Measurements from ENCODE around the gene MRPS31.
"Not testable (repeated sequence)": the region's sequence is repeated elsewhere in the genome, so short reads cannot be mapped to it uniquely, and the experiment has no call there.

The MRPS31 gene

DNA sequence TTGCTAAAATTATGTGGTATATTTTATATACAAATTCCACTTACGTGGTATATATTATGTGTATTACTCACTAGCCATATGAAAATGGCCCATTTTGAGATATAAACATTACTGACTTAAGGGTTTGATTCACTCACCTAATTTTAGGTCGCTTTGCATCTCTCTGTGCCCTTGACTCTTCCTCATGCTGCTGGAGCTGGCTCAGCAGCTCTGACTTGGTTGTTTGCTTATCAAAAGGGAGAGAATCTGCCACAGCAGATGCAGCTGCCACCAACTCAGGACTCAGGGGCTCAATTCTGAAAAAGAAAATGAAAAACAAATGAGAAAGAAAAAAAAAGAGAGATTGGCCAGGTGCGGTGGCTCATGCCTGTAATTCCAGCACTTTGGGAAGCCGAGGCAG lies 12.2 kb downstream of the MRPS31 start:
- no peak for DNase-seq (ENCODE audit: low read depth in 2 of 2)

DNA sequence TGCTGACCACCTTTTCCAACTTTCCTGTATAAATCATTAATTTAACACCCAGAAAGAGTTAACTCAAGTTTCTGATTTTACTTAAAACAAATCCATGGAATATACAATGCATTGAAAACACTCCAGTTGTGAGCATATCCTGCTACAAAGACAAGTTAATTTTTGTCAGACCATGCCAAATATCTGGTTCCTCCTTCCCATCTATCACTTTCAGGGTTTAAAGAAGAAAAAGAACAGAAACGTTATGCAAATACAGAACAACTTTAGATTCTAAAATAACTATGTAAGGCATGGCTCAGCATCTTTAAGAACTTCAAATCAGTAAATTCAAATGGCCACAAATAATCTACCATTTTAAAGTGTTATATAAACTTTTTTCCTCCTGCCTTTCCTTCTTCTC lies 14.9 kb downstream of the MRPS31 start:
- no peak for DNase-seq (ENCODE audit: low read depth in 2 of 2)

DNA sequence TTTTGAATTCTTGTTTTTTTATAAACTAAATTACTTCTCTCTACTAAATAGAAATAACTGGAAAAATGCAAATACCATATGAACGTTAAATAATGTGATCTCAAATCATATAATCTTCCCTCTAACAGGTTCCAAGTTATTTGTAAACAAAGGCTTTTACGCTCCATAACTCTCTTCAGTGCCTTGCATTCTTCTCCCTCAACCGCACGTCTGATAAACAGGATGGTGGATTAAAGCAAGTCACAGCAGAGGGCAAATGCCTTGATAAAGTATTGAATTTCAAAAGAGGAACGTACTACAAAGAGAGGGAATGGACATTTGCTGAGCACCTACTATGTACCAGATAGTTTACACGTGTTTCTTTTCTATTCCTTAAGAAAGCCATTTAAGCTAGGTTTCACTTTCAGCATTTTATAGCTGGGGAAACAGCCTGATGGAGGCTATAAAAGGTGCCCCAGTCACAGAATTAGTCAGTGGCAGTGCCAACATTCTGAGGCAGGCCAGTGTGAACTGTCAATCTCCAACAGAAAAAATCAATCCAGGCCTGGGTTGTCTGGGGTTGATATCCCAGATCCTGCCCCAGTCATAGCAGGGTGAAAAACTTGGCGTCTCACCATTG lies 15.8 kb downstream of the MRPS31 start:
- DNase-seq (ENCODE audit: low read depth in 2 of 2), result no peak

- DNase-seq (ENCODE audit: low read depth in 2 of 2), result no peak
Measured at GRCh38 chr13:40749327-40749726, 21.7 kb downstream of the MRPS31 start.

- DNase-seq (ENCODE audit: low read depth in 2 of 2), result not testable (repeated sequence)
Measured at GRCh38 chr13:40735232-40735548, 35.8 kb downstream of the MRPS31 start.

GRCh38 chr13:40734536-40735231 lies 36.3 kb downstream of the MRPS31 start:
- DNase-seq (ENCODE audit: low read depth in 2 of 2), result not testable (repeated sequence)

- DNase-seq (ENCODE audit: low read depth in 2 of 2), result no peak
Measured at GRCh38 chr13:40732658-40733057, 38.3 kb downstream of the MRPS31 start.

DNA sequence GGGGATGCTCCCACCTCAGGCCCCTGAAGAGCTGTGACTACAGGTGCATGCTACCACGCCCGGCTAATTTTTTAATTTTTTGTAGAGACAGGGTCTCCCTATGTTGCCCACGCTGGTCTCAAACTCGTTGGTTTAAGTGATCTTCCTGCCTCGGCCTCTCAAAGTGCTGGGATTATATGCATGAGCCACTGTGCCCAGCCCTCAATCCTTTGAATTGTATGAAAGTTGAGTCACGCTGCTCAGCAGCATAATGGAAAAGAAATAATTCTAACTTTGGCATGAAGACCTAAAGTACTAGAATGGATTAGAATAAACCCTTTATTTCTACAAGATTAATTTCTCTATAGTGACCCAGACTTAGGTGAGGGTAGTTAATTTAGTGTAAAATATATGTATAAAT lies 42.4 kb downstream of the MRPS31 start:
- no peak for DNase-seq (ENCODE audit: low read depth in 2 of 2)

DNA sequence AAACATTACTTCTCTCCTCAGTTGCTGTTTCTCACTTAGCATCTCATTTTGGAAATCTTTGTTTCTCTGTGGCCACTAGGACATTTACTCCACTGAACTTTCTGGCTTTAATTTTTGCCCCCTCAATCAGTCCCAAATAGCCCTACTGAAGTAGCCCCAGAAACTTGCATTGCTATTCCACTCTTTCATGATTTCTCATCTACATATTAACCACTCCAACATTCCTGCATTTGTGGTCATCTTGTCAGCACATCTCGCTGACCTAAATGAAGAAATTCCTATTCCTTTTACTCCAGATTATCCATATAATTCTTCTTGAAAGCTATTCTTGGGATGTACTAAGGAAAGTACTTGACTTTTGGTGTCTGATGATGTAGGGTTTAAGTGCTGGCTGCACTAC lies 56.6 kb downstream of the MRPS31 start:
- DNase-seq (ENCODE audit: low read depth in 2 of 2), result not testable (repeated sequence)

DNA sequence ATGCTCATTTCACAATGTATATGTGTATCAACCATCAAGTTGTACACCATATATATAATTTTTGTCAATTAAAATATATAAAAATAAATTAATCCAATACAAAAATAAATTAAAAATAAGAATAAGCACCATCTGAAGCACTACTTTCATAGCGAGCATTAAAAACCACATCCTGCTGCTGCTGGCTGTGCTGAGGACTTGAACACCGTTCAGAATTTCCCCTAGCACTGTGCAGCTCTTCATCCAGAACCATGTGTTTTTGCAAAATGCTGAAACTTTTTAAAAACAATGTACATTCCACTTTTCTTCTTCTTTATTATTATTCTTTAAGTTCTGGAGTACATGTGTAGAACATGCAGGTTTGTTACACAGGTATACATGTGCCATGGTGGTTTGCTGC lies 64.6 kb downstream of the MRPS31 start:
- no peak for DNase-seq (ENCODE audit: low read depth in 2 of 2)

DNA sequence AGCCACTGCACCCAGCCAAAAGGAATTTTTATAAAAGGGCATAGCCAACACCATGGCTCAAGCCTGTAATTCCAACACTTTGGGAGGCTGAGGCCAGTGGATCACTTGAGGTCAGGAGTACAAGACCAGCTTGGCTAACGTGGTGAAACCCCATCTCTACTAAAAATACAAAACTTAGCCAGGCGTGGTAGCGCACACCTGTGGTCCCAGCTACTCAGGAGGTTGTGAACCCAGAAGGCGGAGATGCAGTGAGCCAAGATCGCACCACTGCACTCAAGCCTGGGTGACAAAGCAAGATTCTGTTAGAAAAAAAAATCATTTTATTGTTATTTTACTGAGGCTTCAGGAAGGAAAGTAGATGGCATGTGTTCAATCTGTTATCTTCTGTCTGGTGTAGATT lies 73.3 kb downstream of the MRPS31 start:
- no peak for DNase-seq (ENCODE audit: low read depth in 2 of 2)

DNA sequence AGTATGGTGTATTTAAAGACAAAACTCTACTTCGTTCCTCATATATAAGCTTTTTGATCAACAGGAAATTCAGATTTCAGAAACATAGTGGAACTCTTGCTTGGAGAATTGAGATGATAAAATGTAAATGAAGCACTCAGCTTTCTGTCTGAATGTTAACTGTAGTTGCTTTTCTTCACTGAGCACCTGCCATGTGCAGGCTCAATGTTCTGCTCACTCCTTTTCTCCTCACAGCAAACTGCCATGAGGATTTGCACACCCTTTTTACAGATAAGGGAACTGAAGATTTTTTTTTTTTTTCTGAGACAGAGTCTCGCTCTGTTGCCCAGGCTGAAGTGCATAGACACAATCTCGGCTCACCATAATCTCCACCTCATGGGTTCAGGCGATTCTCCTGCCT lies 76.6 kb downstream of the MRPS31 start:
- DNase-seq (ENCODE audit: low read depth in 2 of 2), result no peak

DNA sequence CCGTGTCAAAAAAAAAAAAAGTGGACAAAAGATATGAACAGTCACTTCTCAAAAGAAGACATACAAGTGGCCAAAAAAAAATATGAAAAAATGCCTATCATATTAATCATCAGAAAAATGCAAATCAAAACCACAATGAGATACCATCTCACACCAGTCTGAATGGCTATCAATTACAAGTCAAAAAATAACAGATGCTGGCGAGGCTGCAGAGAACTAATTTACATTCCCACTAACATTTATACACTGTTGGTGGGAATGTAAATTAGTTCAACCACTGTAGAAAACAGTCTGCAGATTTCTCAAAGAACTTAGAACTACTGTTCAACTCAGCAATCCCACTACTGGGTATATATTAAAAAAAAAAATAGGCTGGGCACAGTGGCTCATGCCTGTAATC lies 78.0 kb downstream of the MRPS31 start:
- DNase-seq (ENCODE audit: low read depth in 2 of 2), result no peak

- no peak for DNase-seq (ENCODE audit: low read depth in 2 of 2)
Measured at GRCh38 chr13:40688781-40689180, 82.2 kb downstream of the MRPS31 start.

DNA sequence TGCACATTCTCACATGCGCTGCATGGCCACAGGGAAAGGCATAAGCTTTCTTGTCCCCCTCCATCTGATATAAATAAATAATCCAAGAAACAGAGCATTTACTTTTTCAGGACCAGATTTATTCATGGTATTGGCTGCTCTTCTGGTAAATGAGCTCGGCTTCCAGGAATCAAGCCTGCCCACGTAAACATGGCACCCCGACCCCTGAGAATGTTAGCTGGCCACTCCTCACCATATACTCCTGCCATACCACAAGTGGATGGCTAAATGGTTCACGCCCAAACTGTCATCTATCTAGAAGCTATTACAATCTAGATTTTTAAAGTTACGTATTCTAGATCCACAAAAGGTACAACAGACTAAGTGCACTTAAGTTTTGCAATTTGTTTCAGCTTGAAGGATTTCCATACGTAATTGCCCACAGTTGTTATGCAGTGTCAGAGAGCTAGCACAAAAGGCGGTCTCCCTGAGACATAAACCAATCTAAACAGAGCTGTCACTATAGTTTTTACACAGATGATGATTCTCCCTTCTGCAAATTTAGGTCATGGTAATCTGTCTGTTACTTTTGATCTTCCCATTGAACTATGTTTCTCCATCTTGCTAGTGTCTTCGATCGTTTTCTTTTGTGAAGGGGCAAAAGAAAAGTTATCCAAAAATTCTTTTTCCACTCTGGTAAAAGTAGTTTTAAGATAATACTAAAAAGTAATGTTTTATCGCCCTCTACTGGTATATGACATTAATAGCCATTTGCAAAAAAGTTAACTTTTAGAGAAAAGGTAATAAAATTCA lies 88.3 kb downstream of the MRPS31 start:
- no peak for DNase-seq (ENCODE audit: low read depth in 2 of 2)

GRCh38 chr13:40681341-40682146 lies 89.4 kb downstream of the MRPS31 start:
- DNase-seq (ENCODE audit: low read depth in 2 of 2), result no peak

- DNase-seq (ENCODE audit: low read depth in 2 of 2), result no peak
Measured at GRCh38 chr13:40680659-40681323, 90.2 kb downstream of the MRPS31 start.

GRCh38 chr13:40679480-40679985 lies 91.5 kb downstream of the MRPS31 start:
- no peak for DNase-seq (ENCODE audit: low read depth in 2 of 2)

All from fibroblast of skin of left biceps (primary cell).